Smooth muscle cell (in vitro differentiated cells): ENCODE results near the gene SORBS2. TPM values are rescaled to one million over a fixed set of nuclear protein-coding genes. Genes with fewer than 3 reads are reported as not detected.

ENCODE experiments used
- DNase-seq: peaks from one replicate; lab custom pipeline; 2025; ENCODE audit not compliant: unreplicated experiment; lab: John Stamatoyannopoulos, UW
- H2AFZ ChIP-seq: fragments of 200-600 bp; sonication (generic); 2 replicates; pipeline ENCODE4 v1.6.0; 2016; ENCODE audit warnings: antibody characterized with exemption, low read depth, mild to moderate bottlenecking
- H3F3A ChIP-seq: fragments of 200-600 bp; sonication (generic); 2 replicates; pipeline ENCODE4 v1.6.0; 2017; ENCODE audit warnings: antibody characterized with exemption, low read depth
- H3K27ac ChIP-seq: fragments of 200-600 bp; sonication (generic); 2 replicates; pipeline ENCODE4 v1.5.1; 2016; ENCODE audit warnings: low read depth, mild to moderate bottlenecking
- H3K27me3 ChIP-seq: fragments of 200-600 bp; sonication (generic); 2 replicates; pipeline ENCODE4 v1.6.1; 2016; ENCODE audit warnings: low read depth, mild to moderate bottlenecking
- H3K36me3 ChIP-seq: fragments of 200-600 bp; sonication (generic); 2 replicates; pipeline ENCODE4 v1.5.1; 2016; ENCODE audit warnings: low read depth
- H3K4me1 ChIP-seq: fragments of 200-600 bp; sonication (generic); 2 replicates; pipeline ENCODE4 v1.5.1; 2016; ENCODE audit warnings: low read depth
- H3K4me2 ChIP-seq: fragments of 200-600 bp; sonication (generic); 2 replicates; pipeline ENCODE4 v1.6.0; 2016; ENCODE audit warnings: mild to moderate bottlenecking
- H3K4me3 ChIP-seq: fragments of 200-600 bp; sonication (generic); 2 replicates; pipeline ENCODE4 v1.5.1; 2016; ENCODE audit warnings: mild to moderate bottlenecking
- H3K79me2 ChIP-seq: fragments of 200-600 bp; sonication (generic); 2 replicates; pipeline ENCODE4 v1.6.0; 2016; ENCODE audit warnings: low read depth, mild to moderate bottlenecking
- H3K9ac ChIP-seq: fragments of 200-600 bp; sonication (generic); 2 replicates; pipeline ENCODE4 v1.6.0; 2016; ENCODE audit warnings: low read depth
- H3K9me3 ChIP-seq: fragments of 200-600 bp; sonication (generic); replicated peaks from 2 replicates; pipeline ENCODE4 v1.5.1; 2016; ENCODE audit warnings: low read depth
- H4K20me1 ChIP-seq: fragments of 200-600 bp; sonication (generic); 2 replicates; pipeline ENCODE4 v1.6.0; 2016; ENCODE audit warnings: low read depth
- CTCF ChIP-seq: fragments of 200-600 bp; sonication (generic); IDR thresholded peaks from 2 replicates; pipeline ENCODE4 v1.5.1; 2017; ENCODE audit warnings: borderline replicate concordance, mild to moderate bottlenecking, antibody characterized with exemption; ENCODE audit not compliant: insufficient read depth, poor library complexity, severe bottlenecking
- WGBS: methylation state at CpG from one replicate; pipeline ENCODE4 v1.1.7; 2016; ENCODE audit warnings: low lambda C conversion rate; 5-methylcytosine and 5-hydroxymethylcytosine counted together
- polyA plus RNA-seq: library from polyadenylated mRNA; unstranded; fragments of >200 nt; fragmentation: Nextera tagmentation; extraction: Ambion mirVana; gene quantifications from 2 replicates; pipeline ENCODE4 v1.2.1, GENCODE V29; 2016
- total RNA-seq: library from RNA; depleted of rRNA; stranded (reverse); fragments of >200 nt; gene quantifications from 2 replicates; pipeline ENCODE4 v1.2.3, GENCODE V29; 2014

The SORBS2 gene
- total and polyA plus RNA-seq, 2 experiments from 2014 or later = 9.0 to 36.6 TPM

GRCh38 chr4:185700630-185701029, 111.4 kb downstream of the SORBS2 start:
- Histone ChIP-seq H3K4me2 (no peak overlapping the region), H3K9ac (no peak overlapping the region), H3K4me3 (no peak overlapping the region), H3K9me3 (no peaks in the 10 kb centered on the region), H3K79me2 (no peaks in the 10 kb centered on the region), H3K4me1 (no peaks in the 10 kb centered on the region), H2AFZ (no peak overlapping the region), H3K27ac (no peak overlapping the region), H3K27me3 (no peaks in the 10 kb centered on the region), H3K36me3 (no peaks in the 10 kb centered on the region), H4K20me1 (no peaks in the 10 kb centered on the region), H3F3A (no peaks in the 10 kb centered on the region)
- TF ChIP-seq CTCF = no peak
- DNase-seq = no peak

- Histone ChIP-seq H3K27me3 (no peaks in the 10 kb centered on the region), H3K4me2 (no peak overlapping the region), H3K4me3 (no peak overlapping the region), H3K79me2 (no peaks in the 10 kb centered on the region), H2AFZ (no peak overlapping the region), H3K9ac (no peak overlapping the region), H3K9me3 (no peaks in the 10 kb centered on the region), H4K20me1 (no peaks in the 10 kb centered on the region), H3K27ac (no peak overlapping the region), H3K4me1 (no peaks in the 10 kb centered on the region), H3K36me3 (no peaks in the 10 kb centered on the region), H3F3A (no peaks in the 10 kb centered on the region)
- WGBS = 79% methylated on average over 3 of the region's 3 CpGs
- no peak for TF ChIP-seq CTCF
- no peak for DNase-seq
Observed at GRCh38 chr4:185700048-185700447, 111.9 kb downstream of the SORBS2 start.

- H3K27me3 ChIP-seq = no peaks in the 10 kb centered on the region
- no peaks in the 10 kb centered on the region for H3K9me3 ChIP-seq
- WGBS = 88% methylated on average over 3 of the region's 3 CpGs
Observed at GRCh38 chr4:185697488-185697887, 114.5 kb downstream of the SORBS2 start.

More at GRCh38 chr4:185697488-185697887, 114.5 kb downstream of the SORBS2 start:
- H3K36me3 ChIP-seq = no peaks in the 10 kb centered on the region
- no peak for DNase-seq
- no peaks in the 10 kb centered on the region for H3K79me2 ChIP-seq
- H3K9ac ChIP-seq = no peak overlapping the region
- H3K4me3 ChIP-seq = no peak overlapping the region
- TF ChIP-seq CTCF = no peak
- no peaks in the 10 kb centered on the region for H3F3A ChIP-seq
- H4K20me1 ChIP-seq = no peaks in the 10 kb centered on the region
- H3K27ac ChIP-seq = no peak overlapping the region
- H3K4me1 ChIP-seq = no peaks in the 10 kb centered on the region
- no peak overlapping the region for H3K4me2 ChIP-seq
- H2AFZ ChIP-seq = no peak overlapping the region
